Measurements from ENCODE around the gene YWHAG. TPM values are rescaled to one million over a fixed set of nuclear protein-coding genes. Genes with fewer than 3 reads are reported as not detected.

YWHAG gene
- total and polyA plus RNA-seq, 2 of the 13 experiments (the other 11 are each of a cell fraction or from before 2014, with no cell fraction given): 36.9 to 67.5 TPM

DNA sequence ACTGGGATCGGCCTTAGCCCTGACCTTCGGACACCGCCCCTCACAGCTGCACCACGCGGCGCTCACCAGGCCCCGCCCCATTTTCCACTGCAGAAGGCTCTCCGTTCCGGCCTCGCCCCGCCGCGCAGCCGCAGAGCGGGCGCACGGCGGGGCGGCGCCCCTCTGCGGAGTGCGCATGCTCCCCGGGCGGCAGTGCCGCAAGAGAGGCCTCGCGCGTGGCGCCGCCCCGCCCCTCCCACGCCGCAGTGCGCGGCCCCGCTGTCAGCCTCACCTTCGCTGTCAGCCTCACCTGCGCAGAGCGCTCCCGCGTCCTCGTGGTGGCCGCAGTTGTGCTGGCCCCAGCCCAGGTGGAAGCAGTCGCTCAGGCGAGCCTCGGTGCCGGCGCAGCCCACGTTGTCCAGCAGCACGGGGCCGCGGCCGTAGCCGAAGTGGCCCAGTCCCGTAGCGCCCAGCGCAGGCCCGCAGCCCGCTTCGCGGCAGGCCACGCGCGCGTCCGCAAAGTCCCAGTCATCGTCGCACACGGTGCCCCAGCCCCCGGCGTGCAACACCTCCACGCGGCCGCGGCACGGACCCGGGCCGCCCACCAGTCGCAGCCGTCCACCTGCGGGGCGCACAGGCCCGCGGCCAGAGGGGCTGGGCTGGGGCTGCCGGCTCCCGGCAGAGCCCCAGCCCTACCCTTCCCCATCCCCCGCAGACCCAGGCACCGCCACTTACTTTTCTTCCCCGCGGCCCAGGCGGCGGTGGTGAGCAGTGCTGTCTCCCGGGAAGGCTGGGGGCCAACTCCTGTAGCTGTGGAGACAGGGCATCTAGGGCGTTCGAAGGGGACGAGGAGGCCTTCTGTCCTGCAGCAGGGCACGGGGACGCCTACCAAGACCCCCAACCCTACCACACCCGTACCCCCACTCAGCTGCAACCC, 34.6 kb upstream of the YWHAG start (continued):
- TF ChIP-seq EP300 (IDR thresholded peaks at IDR 0.05; ENCODE audit: low read depth in 2 of 2, low read length in 2 of 2): 0 out of 4 replicates have a peak, but pooled peaks of 1 of the 2 experiments have one; percentile 14
- 0 out of 2 replicates have a peak, but pooled peaks have one; percentile 23 for TF ChIP-seq EP300 (CRISPR knock-in tag; IDR thresholded peaks at IDR 0.05; ENCODE audit: borderline replicate concordance)
- TF ChIP-seq, protein P1, sequence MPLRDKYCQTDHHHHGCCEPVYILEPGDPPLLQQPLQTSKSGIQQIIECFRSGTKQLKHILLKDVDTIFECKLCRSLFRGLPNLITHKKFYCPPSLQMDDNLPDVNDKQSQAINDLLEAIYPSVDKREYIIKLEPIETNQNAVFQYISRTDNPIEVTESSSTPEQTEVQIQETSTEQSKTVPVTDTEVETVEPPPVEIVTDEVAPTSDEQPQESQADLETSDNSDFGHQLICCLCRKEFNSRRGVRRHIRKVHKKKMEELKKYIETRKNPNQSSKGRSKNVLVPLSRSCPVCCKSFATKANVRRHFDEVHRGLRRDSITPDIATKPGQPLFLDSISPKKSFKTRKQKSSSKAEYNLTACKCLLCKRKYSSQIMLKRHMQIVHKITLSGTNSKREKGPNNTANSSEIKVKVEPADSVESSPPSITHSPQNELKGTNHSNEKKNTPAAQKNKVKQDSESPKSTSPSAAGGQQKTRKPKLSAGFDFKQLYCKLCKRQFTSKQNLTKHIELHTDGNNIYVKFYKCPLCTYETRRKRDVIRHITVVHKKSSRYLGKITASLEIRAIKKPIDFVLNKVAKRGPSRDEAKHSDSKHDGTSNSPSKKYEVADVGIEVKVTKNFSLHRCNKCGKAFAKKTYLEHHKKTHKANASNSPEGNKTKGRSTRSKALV (CRISPR knock-in tag; IDR thresholded peaks at IDR 0.05): no peak
- no peak for TF ChIP-seq DPF2 (CRISPR knock-in tag; IDR thresholded peaks at IDR 0.05; ENCODE audit: borderline replicate concordance, low read depth)
- TF ChIP-seq SNAPC2 (CRISPR knock-in tag; IDR thresholded peaks at IDR 0.05): no peak; the same call in 1 of the 2 replicates
- peak; percentile 4 for TF ChIP-seq SKI (IDR thresholded peaks at IDR 0.05; ENCODE audit: partially characterized antibody)
- 0 out of 2 replicates have a peak, but pooled peaks have one; percentile 65 for TF ChIP-seq ZNF678 (CRISPR knock-in tag; IDR thresholded peaks at IDR 0.05)
- TF ChIP-seq, protein P2, sequence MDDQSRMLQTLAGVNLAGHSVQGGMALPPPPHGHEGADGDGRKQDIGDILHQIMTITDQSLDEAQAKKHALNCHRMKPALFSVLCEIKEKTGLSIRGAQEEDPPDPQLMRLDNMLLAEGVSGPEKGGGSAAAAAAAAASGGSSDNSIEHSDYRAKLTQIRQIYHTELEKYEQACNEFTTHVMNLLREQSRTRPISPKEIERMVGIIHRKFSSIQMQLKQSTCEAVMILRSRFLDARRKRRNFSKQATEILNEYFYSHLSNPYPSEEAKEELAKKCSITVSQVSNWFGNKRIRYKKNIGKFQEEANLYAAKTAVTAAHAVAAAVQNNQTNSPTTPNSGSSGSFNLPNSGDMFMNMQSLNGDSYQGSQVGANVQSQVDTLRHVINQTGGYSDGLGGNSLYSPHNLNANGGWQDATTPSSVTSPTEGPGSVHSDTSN (CRISPR knock-in tag; IDR thresholded peaks at IDR 0.05; ENCODE audit: borderline replicate concordance): no peak
- peak; percentile 39; the same call in 1 of the 2 replicates for TF ChIP-seq NFKB2 (CRISPR knock-in tag; IDR thresholded peaks at IDR 0.05; ENCODE audit: borderline replicate concordance)
- TF ChIP-seq, protein P3, sequence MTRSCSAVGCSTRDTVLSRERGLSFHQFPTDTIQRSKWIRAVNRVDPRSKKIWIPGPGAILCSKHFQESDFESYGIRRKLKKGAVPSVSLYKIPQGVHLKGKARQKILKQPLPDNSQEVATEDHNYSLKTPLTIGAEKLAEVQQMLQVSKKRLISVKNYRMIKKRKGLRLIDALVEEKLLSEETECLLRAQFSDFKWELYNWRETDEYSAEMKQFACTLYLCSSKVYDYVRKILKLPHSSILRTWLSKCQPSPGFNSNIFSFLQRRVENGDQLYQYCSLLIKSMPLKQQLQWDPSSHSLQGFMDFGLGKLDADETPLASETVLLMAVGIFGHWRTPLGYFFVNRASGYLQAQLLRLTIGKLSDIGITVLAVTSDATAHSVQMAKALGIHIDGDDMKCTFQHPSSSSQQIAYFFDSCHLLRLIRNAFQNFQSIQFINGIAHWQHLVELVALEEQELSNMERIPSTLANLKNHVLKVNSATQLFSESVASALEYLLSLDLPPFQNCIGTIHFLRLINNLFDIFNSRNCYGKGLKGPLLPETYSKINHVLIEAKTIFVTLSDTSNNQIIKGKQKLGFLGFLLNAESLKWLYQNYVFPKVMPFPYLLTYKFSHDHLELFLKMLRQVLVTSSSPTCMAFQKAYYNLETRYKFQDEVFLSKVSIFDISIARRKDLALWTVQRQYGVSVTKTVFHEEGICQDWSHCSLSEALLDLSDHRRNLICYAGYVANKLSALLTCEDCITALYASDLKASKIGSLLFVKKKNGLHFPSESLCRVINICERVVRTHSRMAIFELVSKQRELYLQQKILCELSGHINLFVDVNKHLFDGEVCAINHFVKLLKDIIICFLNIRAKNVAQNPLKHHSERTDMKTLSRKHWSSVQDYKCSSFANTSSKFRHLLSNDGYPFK (CRISPR knock-in tag; IDR thresholded peaks at IDR 0.05; ENCODE audit: borderline replicate concordance): no peak
- peak; percentile 91 for TF ChIP-seq KDM2A (CRISPR knock-in tag; IDR thresholded peaks at IDR 0.05; ENCODE audit: borderline replicate concordance, low read depth)
- no peak; the same call in 1 of the 2 replicates for TF ChIP-seq ZNF543 (CRISPR knock-in tag; IDR thresholded peaks at IDR 0.05)
- TF ChIP-seq ZMAT3 (CRISPR knock-in tag; conservative IDR thresholded peaks at IDR 0.05): no peak; the same call in none of the 2 replicates
- TF ChIP-seq, protein P4, sequence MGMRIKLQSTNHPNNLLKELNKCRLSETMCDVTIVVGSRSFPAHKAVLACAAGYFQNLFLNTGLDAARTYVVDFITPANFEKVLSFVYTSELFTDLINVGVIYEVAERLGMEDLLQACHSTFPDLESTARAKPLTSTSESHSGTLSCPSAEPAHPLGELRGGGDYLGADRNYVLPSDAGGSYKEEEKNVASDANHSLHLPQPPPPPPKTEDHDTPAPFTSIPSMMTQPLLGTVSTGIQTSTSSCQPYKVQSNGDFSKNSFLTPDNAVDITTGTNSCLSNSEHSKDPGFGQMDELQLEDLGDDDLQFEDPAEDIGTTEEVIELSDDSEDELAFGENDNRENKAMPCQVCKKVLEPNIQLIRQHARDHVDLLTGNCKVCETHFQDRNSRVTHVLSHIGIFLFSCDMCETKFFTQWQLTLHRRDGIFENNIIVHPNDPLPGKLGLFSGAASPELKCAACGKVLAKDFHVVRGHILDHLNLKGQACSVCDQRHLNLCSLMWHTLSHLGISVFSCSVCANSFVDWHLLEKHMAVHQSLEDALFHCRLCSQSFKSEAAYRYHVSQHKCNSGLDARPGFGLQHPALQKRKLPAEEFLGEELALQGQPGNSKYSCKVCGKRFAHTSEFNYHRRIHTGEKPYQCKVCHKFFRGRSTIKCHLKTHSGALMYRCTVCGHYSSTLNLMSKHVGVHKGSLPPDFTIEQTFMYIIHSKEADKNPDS (CRISPR knock-in tag; IDR thresholded peaks at IDR 0.05): peak; percentile 82
- no peak for TF ChIP-seq ZNF75D (CRISPR knock-in tag; IDR thresholded peaks at IDR 0.05; ENCODE audit: borderline replicate concordance)
- no peak for TF ChIP-seq SP140L (CRISPR knock-in tag; IDR thresholded peaks at IDR 0.05; ENCODE audit: borderline replicate concordance)
- TF ChIP-seq PLRG1 (conservative IDR thresholded peaks at IDR 0.05): no peak
- peak; percentile 66 for TF ChIP-seq POLR2G (IDR thresholded peaks at IDR 0.05; ENCODE audit: low read depth, low read length)
- TF ChIP-seq ATRX (CRISPR knock-in tag; IDR thresholded peaks at IDR 0.05; ENCODE audit: borderline replicate concordance): no peak
- TF ChIP-seq GFI1 (CRISPR knock-in tag; IDR thresholded peaks at IDR 0.05; ENCODE audit: borderline replicate concordance): peak; percentile 33; the same call in 1 of the 2 replicates
